OCI-M2 (cell line): ENCODE data around the gene SYNRG.
"Not testable (repeated sequence)": the region's sequence is repeated elsewhere in the genome, so short reads cannot be mapped to it uniquely, and the experiment has no call there.

ENCODE experiments used
- DNase-seq: peaks from one replicate; lab custom pipeline; 2025; ENCODE audit not compliant: unreplicated experiment; lab: John Stamatoyannopoulos, UW

The SYNRG gene

DNA sequence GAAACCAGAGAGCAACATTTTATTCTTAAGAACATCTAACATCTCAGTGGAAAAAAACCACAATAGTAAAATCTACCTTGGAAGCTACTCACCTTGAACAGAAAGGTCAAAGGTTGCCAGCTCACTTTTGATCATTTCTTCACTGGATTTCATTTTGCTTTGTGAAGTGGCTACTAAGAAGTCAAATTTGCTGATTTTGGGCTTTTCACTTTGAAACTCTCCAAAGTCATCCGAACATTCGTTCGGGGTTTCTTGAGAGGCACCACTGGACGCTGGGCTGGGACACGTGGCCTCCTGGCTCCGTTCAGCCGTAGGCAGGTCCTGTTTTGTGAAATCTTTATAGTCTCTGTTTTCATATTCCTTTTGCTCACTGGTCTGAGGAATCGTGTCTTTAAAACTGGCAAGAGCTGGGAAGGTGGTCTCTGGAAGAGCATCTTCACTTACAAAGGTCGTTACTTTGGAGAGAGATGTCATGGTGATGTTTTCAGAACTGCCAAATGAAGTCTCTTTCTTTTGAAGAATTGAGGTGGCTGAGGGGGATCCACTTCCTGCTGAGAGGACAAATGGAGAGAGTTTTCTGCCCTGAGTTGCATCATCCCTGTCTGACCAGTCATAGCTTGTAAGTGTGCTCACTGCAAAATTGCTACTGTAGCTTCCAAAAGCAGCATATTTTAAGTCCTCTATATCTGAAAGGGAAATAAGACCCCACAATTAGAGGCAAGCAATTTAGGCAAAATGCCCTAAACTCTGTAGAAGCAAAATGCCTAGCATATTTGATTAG lies 67.1 kb downstream of the SYNRG start:
- DNase-seq: no peak

DNA sequence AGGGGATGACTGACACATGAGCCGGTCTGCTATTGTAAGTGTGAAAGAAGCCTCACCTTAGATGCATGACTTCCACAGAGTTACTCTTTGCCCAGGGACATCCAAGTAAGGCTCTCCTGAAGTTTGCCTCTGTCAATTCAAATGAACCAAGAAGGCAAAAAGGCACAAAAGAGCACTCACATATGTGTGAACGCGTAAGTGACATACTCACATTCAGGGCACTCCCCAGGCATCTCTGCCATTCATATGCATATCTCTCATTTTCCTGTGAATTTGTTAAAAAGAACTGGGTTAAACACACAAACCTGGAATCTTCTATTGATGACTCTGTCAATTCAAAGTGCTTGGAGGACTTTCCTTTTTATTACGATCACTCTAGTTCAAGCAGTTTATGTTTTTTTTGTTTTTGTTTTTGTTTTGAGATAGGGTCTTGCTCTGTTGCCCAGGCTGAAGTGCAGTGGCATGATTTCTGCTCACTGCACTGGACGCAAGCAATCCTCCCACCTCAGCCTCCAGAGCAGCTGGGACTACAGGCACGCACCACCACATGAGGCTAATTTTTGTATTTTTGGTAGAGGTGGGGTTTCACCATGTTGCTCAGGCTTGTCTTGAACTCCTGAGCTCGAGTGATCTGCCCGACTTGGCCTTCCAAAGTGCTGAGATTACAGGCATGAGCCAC lies 70.1 kb downstream of the SYNRG start:
- no peak for DNase-seq

DNA sequence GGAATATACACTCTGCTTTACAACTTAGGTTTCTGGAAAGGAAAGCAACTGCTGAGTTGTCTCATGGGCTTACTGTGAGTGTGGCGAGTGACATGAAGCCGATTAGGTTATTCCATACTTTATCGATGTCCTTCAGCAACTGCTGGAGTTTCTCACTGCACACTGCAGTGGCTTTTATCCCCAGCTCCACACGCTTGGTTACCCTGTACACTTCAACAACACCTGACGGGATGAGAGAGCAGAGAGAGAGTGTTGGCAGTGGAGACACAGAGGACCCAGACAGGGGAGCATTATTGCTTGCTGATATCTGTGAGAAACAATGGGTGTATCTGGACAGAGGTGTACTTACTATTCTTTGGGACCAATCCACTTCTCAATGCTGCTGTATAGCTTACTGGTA lies 73.3 kb downstream of the SYNRG start:
- no peak for DNase-seq

DNA sequence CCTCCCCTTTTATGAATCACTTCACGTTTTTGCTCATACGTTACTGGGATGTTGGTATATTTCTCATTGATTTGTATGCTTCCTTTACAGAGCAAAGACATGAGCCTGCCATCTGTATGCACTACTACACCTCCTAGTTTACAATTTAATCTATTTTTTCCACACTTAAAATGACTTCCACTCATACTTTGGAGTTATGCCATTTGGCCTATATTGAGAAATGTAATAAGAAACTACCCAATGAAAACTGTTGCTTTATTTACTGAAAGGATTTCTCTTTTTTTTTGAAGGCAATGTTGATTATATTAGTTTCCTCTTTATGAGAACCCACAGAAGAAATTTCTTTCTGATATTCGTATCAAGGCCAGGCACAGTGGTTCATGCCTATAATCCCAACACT lies 76.5 kb downstream of the SYNRG start:
- DNase-seq: no peak

DNA sequence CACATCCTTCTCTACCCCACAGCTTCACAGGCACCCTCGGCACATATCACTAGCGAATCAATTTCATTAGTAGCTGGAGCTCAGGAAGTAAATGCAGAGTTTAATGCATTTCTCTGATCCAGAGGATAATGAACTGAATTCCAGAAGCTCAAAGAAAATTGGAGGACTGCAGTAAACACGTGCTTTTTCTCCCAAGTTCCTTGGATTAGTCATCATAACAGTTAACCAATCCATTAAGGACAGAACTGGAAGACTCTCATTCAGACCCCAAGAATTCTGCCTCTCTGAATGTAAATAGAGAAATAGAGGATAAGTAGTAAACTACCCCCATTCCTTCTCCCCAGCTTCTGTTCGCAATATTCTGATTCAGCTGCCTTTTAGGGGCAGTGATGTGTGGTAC lies 78.8 kb downstream of the SYNRG start:
- no peak for DNase-seq

DNA sequence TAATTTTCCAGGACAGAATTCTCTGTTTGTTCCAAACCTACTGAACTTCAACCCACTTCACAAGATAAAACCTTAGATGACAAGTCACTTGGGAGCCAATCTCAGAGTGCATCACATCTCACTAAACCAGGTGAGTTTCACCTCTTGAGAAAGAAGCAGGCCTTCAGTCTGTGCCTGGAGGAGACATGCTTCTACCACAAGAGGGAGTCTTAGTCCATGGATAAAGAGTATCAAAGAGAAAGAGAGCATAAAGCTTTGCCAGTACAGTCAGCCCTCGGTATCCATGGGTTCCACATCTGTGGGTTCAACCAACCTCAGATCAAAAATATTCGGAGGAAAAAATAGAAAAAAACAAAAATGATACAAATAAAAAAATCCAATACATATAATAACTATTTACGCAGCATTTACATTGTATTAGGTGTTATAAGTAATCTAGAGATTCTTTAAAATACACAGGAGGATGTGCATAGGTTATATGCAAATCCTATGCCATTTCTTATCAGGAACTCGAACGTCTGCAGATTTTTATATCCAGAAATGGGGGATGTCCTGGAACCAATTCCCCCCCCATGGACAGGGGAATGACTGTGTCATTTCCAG lies 81.9 kb downstream of the SYNRG start:
- DNase-seq: no peak

DNA sequence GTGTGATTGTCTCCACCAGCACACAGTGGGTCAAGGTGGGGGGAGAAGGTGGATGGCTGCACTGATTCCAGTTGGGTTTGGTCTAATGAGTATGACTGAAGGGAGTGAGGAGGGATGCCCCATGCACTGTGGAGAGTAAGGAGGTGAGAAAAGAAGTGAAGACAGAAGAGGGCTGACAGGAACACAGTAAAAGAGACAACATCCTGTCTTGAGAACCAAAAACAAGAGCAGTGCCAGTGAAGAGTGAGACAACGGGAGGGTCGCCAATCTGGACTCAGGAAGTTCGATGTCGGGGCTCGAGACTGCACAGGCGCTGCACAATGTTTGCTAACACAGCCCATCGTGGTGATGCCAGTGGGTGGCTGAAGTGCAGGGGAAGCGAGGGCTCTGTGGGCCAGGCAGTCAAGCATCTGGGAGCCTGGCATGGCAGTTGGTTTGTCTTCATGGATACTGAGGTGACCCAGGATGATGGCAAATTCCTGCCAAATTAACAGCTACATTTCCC lies 85.5 kb downstream of the SYNRG start:
- DNase-seq: no peak

DNA sequence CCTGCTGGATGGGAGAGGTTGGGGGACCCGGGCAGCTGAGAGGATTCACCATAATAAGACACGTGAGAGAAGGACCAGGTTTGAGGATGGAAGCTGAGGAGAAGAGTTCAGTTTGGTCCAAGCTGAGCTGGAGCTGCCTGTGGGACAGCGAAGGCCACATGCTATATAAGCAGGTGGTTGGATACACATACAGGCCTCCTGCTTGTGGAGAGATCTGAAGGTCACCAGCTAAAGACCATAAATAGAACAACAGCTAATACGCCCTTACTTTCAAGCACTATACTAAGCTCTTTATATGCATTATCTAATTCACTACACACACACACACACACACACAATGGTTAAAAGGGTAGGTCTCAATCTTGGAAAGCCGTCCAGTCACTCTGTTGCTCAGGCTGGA lies 87.4 kb downstream of the SYNRG start:
- DNase-seq: no peak

DNA sequence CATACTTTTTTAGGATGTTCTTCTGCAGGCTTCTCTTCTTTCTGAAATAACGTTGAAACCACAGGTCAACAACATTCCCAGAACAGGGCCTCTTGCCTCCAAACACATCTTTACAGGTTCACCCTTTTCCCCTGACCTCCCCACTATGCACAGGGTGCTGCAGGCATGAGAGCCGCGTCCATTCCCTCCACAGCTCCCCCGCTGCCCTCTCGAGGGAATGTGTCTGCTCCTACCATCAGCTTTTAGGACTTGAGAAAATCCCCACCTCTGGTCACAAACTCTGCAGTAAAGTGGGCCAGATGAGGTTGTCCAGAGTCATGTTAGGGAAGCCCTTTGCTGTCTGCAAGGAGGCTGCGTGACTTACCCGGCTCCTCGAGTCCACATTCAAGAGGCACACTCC lies 89.0 kb downstream of the SYNRG start:
- DNase-seq: no peak

DNA sequence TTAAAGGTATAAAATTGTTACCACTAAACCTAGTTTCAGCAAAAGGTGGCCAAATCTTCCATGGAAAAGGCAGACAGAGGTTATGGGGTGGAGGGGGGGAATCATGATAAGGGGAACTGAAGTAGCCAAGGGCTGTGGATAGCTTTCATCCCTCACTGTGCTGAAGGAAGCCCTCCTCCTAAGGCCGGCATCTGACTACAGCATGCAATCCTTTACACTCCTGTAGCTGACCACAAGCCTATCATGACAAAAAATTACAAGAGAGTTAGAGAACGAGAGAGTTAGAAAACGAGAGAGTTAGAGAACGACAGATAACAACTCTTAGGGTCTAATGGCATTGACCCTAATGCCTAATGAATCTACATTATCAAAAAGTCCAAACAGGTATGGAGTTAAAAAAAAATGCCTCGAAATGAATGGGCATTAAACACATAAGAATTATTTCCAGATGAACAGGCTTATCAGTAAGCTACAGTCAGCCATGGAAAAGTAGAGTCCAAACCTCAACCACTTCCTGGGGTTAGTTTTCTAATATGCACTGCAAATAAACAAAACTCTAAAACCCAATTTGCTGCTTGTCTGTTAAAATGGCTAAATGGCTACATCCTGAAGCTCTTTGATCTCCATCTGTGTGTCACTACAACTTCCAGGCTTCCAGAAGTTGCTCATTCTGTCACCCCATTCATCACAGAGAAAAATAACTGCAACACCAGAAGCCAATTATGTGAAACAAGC lies 89.8 kb downstream of the SYNRG start:
- DNase-seq: no peak

DNA sequence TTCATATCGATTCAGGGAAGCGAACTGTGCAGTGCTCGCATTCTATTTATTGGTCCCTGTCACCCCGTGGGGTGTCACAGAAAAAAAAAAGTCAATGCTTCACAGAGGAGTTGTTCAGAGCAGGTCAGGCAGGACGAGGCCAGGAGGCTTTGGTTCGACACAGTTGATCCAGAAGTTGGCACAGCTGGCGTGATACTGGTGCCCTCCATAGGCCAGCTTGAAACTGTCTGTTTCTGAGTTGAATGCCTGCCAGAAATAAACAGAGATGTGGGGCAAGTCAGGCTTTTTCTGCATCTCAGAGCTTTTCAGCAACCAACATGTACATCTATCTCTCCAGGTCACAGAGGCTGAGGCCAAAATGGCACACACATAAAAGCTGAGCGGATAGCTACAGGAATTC lies 90.4 kb downstream of the SYNRG start:
- DNase-seq: no peak

DNA sequence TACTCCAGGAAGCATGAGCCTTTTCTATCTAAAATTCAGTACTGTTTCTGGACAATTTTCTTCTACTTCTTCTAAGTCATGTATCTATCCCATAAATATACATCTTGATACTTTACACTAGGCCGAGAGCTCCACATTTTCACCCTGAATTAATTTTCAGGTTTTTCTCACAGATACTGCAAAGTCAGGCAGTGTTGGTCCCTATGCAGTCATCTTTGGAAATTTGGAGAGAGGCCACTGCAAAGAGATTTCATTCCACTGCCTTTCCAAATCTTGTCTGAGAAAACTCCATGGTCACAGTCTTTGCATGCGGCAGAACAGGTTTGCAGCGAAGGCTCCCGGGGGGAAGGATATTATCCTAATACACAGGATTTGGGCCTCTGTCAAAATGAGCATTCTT lies 91.3 kb downstream of the SYNRG start:
- DNase-seq: no peak

DNA sequence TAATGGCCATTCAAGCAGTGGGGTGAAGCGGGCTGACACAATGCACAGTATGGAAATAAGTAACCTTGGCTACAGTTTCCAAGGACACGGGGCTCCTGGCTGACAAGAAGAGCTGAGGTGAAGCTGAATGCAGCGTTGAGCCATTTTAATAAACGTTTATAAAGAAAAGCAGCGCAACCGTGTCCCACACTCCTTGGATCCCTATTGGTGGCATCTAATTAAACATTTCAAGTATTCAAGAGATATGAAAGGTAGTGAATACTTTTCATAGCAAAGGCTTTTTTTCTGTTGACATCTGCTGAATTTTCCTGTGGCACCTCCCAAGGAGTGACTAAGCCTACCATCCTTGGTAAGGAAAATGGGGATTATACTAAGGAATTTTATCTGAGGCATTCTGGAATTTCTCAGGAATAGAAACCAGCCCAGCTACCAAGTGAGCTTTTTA lies 93.1 kb downstream of the SYNRG start:
- DNase-seq: no peak

DNA sequence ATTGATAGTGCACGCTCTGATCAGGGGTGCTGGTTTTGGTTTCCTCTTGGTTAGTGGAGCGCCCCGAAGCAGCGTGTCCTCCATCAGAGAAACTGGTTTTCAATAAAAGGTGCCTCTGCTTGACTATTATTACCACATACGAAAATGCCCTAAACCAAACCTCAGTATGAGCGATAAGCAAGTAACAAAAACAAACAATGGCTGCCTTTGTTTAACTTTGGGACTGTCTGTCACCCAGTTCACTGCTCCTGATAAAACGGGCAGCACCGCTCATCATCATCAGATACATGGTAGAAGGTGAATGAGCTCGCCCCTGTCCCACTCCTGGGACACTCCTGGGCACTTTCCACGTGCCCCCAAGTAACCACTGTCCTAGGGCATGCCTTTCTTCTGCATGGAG lies 95.5 kb downstream of the SYNRG start:
- DNase-seq: no peak

DNA sequence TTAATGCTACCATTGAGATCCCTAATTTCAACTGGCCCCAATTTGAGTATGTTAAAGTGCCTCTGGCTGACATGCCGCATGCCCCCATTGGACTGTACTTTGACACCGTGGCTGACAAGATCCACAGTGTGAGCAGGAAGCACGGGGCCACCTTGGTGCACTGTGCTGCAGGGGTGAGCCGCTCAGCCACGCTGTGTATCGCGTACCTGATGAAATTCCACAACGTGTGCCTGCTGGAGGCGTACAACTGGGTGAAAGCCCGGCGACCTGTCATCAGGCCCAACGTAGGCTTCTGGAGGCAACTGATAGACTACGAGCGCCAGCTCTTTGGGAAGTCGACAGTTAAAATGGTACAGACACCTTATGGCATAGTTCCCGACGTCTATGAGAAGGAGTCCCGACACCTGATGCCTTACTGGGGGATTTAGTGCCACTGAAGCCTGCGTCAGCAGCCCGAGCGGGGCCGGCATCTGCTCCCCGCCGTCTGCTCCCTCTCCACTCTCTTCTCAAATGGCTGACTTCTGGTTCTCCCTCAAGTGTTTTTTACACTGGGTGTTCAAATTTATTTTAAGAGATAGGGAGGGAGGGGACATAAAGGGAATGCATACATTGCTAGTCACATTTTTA lies 96.7 kb downstream of the SYNRG start:
- no peak for DNase-seq

DNA sequence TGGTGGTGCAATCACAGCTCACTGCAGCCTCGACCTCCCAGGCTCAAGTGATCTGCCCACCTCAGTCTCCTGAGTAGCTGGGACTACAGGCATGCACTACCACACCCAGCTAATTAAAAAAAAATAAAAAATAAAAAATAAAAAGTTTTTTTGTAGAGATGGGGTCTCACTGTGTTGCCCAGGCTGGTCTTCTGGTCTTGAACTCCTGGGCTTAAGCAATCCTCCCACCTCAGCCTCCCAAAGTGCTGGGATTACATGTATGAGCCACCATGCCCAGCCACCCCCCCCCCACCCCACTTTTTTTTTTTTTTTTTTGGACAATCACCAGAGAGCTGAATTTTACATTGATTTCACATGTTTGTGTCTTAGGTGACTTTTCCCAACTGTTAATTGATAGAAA lies 97.6 kb downstream of the SYNRG start:
- DNase-seq: not testable (repeated sequence)

DNA sequence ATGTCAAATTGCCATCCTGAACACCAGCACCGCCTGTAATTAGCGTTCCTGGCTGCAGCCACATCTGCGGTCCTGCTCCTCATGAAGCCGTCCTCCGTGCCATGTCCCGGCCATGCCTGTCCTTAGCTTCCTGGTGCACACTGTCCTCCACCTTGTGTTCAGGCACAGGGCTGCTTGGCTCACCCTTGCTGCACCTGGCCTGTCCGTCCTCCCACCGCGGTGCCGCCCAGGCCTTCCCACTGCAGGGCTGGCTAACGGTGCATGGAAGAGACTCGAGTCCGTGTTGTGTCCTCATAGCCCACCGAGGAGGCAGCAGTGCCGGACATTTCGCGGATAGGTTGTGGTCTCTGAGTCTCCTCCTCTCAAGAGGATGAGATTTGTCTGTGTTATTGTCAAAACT lies 99.2 kb downstream of the SYNRG start:
- DNase-seq: no peak

DNA sequence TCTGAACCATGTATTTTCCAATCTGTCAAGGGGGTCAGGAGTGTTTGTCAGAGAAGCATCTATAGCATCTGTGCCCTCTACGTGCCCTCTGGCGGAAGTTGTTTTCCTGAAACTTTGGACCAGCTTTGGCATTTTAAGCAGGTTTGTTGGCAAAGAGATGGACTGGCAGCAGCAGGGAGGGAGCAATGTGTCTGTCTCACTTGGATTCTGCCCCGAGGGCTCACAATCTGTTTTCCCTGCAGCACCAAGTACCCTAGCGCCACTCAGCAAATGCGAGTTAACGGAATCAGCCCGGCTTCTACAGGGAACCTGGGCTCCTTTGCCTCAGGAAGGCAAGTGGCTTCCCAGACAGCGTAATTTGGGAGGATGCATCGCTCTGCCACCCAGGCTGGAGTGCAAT lies 102.1 kb downstream of the SYNRG start:
- DNase-seq: no peak

DNA sequence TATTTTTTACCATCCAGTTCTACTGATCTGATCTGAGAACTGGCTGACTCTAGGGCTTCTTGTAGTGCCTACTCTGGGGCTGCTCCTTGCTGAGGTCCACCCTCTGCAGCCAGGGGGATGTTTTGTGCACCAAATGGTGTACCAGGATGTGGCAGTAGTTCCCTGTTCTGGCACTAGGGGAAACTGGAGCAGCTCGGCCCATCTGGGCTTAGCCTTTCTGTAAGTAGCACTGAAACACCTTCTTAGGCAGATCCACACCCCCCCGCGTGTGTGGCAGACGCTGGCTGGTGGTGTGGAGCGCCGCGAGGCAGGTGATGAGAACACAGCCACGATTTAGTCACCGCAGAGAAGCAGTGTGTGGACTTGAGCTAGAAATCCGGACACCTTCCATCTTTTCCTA lies 102.5 kb downstream of the SYNRG start:
- DNase-seq: no peak

DNA sequence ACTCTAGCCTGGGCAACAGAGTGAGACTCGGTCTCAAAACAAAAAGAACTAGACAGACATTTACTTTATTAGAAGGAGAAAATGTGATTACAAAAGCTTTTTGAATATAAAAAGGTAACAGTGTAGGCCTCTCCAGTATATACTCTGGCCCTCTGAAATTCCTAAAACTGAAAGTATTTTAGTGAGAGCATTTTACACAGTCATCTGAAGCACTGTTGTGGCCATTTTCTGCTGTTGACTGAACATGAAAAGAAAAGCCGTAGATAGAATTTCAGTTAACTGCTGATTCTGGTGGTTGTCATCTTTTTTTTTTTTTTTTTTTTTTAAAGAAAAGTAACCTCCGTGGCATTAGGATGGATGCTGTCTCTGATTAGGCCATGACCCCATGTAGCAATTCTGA lies 103.9 kb downstream of the SYNRG start:
- DNase-seq: no peak

DNA sequence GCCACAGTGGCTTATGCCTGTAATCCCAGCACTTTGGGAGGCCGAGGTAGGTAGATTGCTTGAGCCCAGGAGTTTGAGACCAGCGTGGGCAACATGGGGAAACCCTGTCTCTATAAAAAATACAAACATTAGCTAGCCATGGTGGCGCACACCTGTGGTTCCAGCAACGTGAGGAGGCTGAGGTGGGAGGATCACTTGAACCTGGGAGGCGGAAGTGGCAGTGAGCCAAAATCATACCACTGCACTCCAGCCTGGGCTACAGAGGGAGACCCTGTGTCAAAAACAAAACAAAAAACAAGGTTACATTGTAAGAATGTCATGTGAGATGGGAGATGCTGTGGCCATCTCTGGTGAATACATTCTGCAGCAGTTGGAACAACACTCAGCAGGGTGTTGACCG lies 106.1 kb downstream of the SYNRG start:
- DNase-seq: no peak
